ENCODE measurements around the gene PTPRU.

DNA sequence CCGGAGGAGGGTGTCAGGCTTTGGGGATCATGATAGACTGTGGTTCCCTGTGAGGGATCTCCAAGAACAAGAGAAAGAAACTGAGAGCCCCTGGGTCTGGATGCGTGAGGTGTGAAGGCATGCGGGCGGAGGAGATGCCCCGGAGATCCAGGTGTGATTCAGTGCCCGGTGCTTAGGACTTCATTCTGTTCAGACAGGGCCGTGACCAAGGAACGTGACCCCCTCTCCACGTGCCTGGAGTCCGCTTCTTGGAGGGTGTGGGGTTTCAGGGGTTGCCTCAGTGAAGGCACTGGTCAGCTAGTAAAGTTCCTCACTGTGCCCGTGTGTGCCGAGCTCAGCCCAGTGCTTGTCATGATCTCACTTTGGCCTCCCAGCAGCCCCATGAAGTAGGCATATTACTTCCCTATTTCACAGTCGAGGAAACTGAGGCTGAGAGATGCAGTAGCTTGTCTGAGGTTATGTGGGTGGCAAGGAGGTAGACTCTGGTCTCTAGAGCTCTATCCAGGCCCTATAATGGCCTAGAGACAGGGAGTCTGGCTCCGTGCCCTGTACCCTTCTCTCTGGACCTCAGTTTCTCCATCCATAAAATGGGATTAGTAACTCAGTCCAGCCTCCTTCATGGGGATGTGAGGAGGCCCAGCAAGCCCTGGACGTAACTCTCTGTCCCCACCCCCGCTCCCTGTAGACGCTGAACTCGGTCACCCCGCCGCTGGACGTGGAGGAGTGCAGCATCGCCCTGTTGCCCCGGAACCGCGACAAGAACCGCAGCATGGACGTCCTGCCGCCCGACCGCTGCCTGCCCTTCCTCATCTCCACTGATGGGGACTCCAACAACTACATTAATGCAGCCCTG, 81.0 kb downstream of the PTPRU start:
- no peak for TF ChIP-seq POLR2AphosphoS5 (IDR thresholded peaks at IDR 0.05; ENCODE audit: borderline replicate concordance, low read depth, low read length)
- no peak for TF ChIP-seq EZH2 (IDR thresholded peaks at IDR 0.05)
- TF ChIP-seq FOXP2 (optimal IDR thresholded peaks at IDR 0.05; ENCODE audit: control extremely low read depth, extremely low read length, insufficient read depth) = no peak

All from SK-N-MC (cell line).